Stimulated activated CD4-positive, alpha-beta T cell treated with anti-CD3 and anti-CD28 coated beads, TNF-alpha, amount 100 ng/mL, for 1 hour (primary cell): ENCODE results near the gene SNRNP25.
"Not testable (repeated sequence)": the region's sequence is repeated elsewhere in the genome, so short reads cannot be mapped to it uniquely, and the experiment has no call there.

Source experiments
- DNase-seq, 3 donors: peaks; one replicate each; pipeline ENCODE4 v3.0.0-alpha.2; 2020; ENCODE audit warnings: low read depth in 3 of 3, low spot score in 1 of 3

SNRNP25 gene

DNA sequence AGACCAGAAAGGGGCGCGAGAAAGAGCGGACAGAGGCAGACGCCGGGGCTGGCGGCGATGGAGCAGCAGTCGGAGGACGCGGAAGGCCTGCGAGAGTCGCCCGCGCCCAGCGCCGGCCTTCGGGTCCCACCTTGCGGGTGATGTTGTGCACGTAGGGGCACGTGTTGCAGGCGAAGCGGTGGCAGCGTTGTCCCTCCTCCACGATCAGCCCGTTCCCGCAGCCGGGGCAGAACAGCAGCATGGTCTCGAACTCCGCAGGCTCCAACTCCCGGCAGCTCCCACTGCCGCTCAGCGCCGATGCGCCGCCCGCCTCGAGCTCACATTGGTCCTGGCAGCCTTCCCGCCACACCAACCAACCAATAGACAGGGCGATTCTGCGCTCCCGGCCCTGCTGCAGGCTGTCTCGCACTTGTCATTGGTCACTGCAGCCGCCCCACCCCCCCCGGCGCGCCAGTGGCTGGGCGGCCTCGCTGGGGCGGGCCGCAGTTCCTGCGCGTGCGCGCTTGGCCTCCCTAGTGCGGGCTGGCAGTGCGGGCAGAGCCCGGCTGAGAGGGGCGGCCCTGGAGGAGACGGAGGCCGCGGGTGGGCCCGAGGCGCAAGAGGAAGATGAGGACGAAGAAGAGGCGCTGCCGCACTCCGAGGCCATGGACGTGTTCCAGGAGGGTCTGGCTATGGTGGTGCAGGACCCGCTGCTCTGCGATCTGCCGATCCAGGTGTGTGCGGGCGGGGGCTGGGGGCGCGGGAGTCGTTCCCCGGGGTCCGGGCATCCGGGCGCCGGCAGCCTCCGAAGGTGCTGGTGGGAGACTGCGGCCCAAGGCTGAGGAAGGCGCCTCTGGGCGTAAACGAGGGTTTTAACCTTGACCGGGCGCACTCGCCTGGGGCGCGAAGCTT, at the start of gene SNRNP25, which contains the start of gene POLR3K:
Gene SNRNP25 (plus strand): TSS at position 483 of the 891 bp plus-strand sequence. CDS start 189 bp downstream, at position 672.
Gene POLR3K (minus strand): TSS at position 263 of the 891 bp plus-strand sequence. CDS start 22 bp downstream, at position 241.
- peak; percentile 94 to 97 (median 95) for DNase-seq

DNA sequence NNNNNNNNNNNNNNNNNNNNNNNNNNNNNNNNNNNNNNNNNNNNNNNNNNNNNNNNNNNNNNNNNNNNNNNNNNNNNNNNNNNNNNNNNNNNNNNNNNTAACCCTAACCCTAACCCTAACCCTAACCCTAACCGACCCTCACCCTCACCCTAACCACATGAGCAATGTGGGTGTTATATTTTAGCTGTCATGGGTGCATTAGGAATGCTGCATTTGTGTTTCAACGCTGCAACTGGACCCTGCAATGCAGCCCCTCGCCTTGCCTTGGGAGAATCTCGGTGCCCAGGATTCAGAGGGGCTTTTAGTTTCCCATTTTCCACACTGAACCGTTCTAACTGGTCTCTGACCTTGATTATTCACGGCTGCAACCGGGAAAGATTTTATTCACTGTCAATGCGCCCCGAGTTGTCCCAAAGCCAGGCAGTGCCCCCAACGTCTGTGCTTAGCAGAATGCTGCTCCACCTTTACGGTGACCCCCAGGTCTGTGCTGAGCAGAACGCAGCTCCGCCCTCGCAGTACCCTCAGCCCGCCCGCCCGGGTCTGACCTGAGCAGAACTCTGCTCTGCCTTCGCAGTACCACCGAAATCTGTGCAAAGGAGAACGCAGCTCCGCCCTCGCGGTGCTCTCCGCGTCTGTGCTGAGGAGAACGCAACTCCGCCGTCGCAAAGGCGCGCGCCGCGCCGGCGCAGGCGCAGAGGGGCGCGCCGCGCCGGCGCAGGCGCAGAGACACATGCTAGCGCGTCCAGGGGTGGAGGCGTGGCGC, 43.5 kb upstream of the SNRNP25 start:
- DNase-seq = no peak

GRCh38 chr16:10772-11171, 42.9 kb upstream of the SNRNP25 start:
- DNase-seq = peak; percentile 59 to 74 (median 68)

GRCh38 chr16:17062-17765, 36.4 kb upstream of the SNRNP25 start:
- not testable (repeated sequence) for DNase-seq

- not testable (repeated sequence) for DNase-seq
Observed at GRCh38 chr16:20886-21285, 32.7 kb upstream of the SNRNP25 start.

DNA sequence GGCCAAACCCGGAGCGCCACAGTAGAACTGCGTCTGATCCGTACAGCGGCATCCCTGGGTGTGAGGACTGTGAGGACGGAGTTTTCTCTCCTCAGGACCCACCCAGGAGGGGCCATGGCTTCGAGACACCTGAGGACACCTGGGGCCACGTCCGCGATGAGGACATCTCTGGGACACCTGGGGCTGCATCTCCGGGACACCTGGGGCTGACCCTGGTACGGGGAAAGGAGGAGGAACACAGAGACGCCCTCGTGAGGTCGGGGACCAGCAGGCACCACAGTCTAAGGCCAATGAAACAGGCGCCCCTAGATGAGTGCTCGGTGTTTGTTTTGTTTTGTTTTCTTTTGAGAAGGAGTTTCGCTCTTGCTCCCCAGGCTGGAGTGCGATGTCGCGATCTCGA, 29.5 kb upstream of the SNRNP25 start:
- not testable (repeated sequence) for DNase-seq

- not testable (repeated sequence) for DNase-seq
Observed at GRCh38 chr16:25926-26348, 27.7 kb upstream of the SNRNP25 start.

DNA sequence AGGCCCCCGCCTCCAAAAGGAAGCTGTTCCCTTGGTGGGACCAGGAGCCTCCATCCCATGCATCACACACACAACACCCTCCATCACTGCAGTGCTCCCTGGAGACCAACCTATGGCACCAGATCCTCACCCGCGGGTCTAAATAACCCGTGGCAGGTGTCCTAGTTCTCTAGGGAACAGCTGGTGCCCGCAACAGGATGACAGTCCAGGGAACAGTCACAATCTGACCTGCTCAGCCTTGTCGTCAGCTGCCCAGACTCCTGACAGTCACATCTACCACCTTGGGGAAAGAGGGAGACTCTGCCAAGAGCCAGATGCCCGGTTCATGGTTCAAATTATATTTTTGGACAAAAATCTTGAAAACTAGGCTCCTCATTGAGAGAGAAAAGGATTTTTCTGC, 23.0 kb upstream of the SNRNP25 start:
- DNase-seq = not testable (repeated sequence)

DNA sequence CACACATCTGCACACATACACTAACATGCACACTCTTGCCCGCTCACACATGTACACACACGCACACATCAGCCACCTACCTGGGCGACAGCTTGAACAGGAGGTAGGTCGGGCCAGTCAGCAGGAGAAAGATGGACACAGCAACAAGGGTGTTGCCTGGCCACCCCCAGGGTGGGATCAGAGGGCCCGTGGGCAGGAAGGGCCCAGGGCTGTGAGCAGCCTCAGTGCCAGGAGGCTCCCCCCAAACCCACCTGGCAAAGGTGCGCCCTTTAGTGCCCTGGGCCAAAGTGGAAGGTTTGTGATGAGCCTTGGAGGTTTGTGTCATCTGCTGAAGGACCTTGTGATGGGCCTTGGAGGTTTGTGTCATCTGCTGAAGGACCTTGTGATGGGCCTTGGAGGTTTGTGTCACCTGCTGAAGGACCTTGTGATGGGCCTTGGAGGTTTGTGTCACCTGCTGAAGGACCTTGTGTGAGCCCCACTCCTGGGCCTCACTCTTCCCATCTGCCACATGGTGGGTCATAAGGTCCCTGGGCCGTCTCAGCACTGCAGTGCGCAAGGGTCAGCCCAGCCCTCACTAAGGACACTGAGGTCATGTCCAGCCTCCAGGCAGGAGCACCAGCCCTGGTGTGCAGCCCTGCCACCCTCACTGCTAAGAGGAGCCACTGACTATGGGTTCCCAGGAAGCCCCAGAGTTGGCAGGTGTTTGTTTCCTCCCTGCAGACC, 20.3 kb upstream of the SNRNP25 start:
- not testable (repeated sequence) for DNase-seq

DNA sequence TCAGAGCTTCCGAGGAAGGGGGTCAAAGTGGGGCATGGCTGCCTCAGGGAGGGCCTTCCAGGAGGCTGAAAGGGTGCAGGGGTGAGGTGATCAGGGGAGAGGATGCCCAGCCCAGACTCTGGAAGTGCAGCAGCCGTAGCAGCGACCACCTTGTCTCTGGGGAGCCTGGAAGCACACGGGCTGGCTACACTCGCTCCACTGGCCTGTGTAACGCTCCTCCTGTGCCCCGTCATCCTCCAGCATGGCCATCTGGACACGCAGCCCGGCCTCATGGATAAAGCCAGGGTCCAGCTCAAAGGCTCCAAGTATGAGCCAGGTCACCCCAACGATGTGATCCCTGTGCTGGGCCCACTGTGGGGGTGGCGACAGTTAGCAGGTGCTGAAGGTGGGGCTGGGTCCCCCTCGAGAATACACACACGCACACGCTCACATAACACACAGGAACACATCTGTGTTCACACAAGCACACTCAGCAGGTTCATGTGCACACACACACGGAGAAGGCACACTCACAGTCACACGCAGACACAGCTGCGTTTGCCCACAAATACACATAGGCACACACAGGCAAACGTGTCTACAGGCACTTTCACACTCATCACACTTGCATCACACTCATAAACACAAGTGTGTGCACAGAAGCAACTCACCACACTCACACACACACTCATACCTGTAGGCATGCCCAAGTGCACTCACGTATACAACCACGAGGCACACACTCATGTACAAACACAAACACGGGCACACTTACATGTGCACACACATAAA, 19.6 kb upstream of the SNRNP25 start:
- DNase-seq = no peak

- DNase-seq = no peak
Observed at GRCh38 chr16:34648-34987, 19.0 kb upstream of the SNRNP25 start.

- DNase-seq = no peak
Observed at GRCh38 chr16:35011-35677, 18.5 kb upstream of the SNRNP25 start.

DNA sequence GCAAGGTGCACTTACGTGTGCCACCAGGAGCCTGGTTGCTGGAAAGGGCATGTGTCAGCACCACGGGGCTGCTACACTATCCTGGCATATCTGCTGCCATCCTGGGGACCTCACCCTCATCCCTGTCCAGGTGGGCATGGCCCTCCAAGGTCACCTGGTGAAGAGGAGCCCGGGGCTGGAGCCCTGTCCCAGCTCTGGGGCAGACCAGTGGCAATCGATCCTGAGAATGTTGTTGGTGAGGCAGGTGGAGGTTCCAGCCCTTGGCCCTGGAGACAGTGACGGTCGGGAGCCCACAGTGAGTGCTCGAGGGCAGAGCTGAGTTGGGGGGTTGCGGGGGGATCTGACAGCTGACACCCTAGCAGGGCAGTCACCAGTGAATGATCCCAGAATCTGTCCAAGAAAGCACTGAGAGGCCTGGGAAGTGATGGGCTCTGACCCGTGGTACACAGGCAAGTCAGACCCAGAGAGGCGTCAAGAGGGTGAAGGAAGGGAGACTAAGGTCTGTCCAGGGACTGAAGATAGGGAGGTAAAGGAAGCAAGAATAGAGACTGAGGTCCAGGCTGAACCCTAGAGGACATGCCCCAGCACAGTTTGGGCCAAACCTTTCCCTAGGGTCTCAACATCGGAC, 17.8 kb upstream of the SNRNP25 start:
- DNase-seq = no peak

DNA sequence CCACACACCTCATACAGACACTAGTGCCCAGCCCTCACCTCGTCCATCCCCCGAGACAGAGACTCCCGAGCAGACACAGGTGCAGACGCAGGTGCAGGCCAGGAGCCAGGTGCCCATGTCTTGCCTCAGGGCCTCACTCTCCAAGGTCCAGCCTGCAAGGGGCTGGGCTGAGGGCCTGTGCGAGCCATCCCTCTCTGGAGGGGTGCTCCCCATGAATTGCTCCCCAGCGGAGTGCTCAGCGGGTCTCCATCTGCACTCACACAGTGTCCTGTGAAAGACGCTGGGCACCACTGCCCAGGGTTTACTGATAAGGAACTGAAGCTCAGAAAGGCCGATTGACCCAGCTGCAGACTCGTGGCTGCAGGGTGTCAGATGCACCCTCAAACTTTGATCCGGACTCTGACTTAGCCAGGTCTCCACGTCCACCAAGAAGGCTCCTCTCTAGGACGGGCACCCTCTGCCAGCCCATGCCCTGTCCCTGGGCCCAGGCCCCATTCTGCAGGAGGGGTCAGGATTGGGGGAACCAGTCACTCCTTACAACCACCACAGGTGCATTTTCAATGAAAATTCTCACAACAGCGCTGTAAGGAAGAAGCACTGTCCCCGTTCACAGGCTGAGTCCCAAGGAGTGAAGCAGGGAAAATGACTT, 17.2 kb upstream of the SNRNP25 start:
- DNase-seq = no peak

GRCh38 chr16:37511-37910, 16.1 kb upstream of the SNRNP25 start:
- no peak for DNase-seq

DNA sequence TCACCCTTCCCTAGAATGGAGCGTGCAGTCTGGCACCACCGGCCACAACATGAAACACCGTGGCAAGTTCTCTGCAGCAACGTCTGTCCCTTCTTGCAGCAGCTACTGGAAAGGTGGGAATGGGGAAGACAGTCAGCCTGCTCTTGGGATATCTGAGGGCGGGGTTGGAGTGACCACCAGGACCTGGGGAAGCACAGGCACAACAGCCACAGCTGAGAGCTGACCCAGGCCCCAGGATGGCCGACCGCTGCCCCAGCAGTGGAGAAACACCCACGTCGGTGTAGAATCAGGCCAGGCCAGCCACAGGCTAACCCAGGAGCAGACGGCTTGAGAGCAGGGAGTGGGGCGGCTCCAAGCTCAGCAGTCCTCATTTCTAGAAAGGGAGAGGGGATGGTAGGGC, 15.4 kb upstream of the SNRNP25 start:
- DNase-seq = not testable (repeated sequence)

DNA sequence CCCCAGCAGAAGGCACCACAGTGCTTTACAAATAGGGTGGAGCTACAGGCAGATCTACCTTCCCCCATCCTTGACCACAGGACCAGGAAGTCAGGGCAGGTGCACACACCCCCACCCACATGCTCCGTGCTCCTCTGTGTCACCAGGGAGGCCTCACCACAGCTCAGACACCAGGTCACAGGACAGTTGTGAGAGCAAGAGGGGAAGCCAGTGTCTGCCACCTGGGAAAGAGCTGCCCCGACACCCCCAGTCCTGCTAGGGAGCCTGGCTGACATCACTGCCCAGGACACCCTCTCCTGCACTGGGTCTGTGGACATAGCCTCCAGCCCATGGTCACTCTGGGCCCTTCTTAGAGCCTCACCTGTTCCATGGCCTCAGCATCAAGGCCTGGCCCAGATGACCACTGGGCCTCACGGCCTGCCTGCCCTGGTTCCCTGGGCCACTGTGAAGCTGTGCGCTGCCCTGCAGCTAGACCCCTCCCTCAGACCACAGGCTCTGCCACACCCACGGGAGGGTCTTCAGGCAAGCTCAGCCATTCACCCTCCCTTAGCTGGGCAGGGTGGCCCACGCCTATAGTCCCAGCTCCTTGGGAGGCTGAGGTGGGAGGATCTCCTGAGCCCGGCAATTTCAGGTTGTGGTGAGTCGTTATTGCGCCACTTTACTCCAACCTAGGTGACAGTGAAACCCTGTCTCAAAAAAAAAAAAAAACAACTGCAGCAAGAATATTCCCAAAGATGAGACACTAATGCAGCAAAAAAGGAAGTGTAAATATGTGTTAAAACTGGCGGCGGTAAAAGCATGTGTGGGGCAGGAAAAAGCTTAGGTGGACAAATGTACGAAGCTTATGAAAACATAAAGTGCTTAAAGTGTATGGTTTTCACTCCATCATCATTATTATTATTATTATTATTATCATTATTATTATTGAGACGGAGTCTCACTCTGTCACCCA, 14.4 kb upstream of the SNRNP25 start:
- no peak for DNase-seq
